H1 (cell line): ENCODE measurements around the gene FUNDC2.

Experiments
- CHD2 ChIP-seq: IDR thresholded peaks from 2 replicates; pipeline ENCODE4 v1.6.1; 2012; ENCODE audit warnings: low read length, improper control_type of control experiment
- CREB1 ChIP-seq: IDR thresholded peaks from 2 replicates; pipeline ENCODE4 v1.6.1; 2012; ENCODE audit warnings: inconsistent platforms
- EGR1 ChIP-seq: IDR thresholded peaks from 2 replicates; pipeline ENCODE4 v1.6.1; 2011; ENCODE audit warnings: low read depth, low read length, borderline replicate concordance
- EZH2 ChIP-seq: fragments of 200-600 bp; sonication (generic); IDR thresholded peaks from 2 replicates; pipeline ENCODE4 v1.7.1; 2012; ENCODE audit warnings: low read depth, mild to moderate bottlenecking, moderate library complexity, low read length, inconsistent platforms; ENCODE audit not compliant: severe bottlenecking
- HDAC2 ChIP-seq, 2 experiments: fragments of 300-600 bp in 1 of 2; sonication (generic) in 1 of 2; IDR thresholded peaks; 2 replicates each; pipeline ENCODE4 v1.6.1; 2011 to 2012; ENCODE audit warnings: low read depth in 2 of 2, low read length in 2 of 2, mild to moderate bottlenecking in 2 of 2, moderate library complexity in 2 of 2, borderline replicate concordance in 1 of 2, inconsistent platforms in 1 of 2
- MAFK ChIP-seq: IDR thresholded peaks from 2 replicates; pipeline ENCODE4 v1.6.1; 2012; ENCODE audit warnings: low read depth, mild to moderate bottlenecking, improper control_type of control experiment, low read length
- NRF1 ChIP-seq: IDR thresholded peaks from 2 replicates; pipeline ENCODE4 v1.6.1; 2011; ENCODE audit warnings: mild to moderate bottlenecking, low read depth, low read length, improper control_type of control experiment
- RAD21 ChIP-seq, 2 experiments: IDR thresholded peaks in 1 of 2; conservative IDR thresholded peaks in 1 of 2; 2 replicates each; pipeline ENCODE4 v1.6.1; 2011; ENCODE audit warnings: low read depth in 2 of 2, low read length in 2 of 2, improper control_type of control experiment in 1 of 2, inconsistent platforms in 1 of 2, mild to moderate bottlenecking in 1 of 2, moderate library complexity in 1 of 2
- SP2 ChIP-seq: IDR thresholded peaks from 2 replicates; pipeline ENCODE4 v1.6.1; 2012; ENCODE audit warnings: mild to moderate bottlenecking, low read length, inconsistent platforms
- SRF ChIP-seq: IDR thresholded peaks from 2 replicates; pipeline ENCODE4 v1.6.1; 2011; ENCODE audit warnings: mild to moderate bottlenecking, low read depth, low read length, moderate library complexity
- TCF12 ChIP-seq: IDR thresholded peaks from 2 replicates; pipeline ENCODE4 v1.6.1; 2011; ENCODE audit warnings: low read depth, mild to moderate bottlenecking, low read length
- YY1 ChIP-seq: IDR thresholded peaks from 2 replicates; pipeline ENCODE4 v1.6.1; 2011; ENCODE audit warnings: low read depth, mild to moderate bottlenecking, low read length
- TF ChIP-seq, protein P1 (sequence below), 3 experiments: IDR thresholded peaks; 1 replicate in 2 of 3; 2 replicates in 1 of 3; pipeline versions ENCODE4 v1.5.1 to v1.6.1; 2011; ENCODE audit warnings: low read length in 3 of 3, mild to moderate bottlenecking in 3 of 3, inconsistent platforms in 2 of 3, low read depth in 1 of 3, moderate library complexity in 1 of 3; ENCODE audit not compliant: insufficient read depth in 1 of 3; ENCODE audit errors: control extremely low read depth in 1 of 3
- TF ChIP-seq, protein P2 (sequence below): IDR thresholded peaks from 2 replicates; pipeline ENCODE4 v1.6.1; 2012; ENCODE audit warnings: inconsistent platforms

DNA sequence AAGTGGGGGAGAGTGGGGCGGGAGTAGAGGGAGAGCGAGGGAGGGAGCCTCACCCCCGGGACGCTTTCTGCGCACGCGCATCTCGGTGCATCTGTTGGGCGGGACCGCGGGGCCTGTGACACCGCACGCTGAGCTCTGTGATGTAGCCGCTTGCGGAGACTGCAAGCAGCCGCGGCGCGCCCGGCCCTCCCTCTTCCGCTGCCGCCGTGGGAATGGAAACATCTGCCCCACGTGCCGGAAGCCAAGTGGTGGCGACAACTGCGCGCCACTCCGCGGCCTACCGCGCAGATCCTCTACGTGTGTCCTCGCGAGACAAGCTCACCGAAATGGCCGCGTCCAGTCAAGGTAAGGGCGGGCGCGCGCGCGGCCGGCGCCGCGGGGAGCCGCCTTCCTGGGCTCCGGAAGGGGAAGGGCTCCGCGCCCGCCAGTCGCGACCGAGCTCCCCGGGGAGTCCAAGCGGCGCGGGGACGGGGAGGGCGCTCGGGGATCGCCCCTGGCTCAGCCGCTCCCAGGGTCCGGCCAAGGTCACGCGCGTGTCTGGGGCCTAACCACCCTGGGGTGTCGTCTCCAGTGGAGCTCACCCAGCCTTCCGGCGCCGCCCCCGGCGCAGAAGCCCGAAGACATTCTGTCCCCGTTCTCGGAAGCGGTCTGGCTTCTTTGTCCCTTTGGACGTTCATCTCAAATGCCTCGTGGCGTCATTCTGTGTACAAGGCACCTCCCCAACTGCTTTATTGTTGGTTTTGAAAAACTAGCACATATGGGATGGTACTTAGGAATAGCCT is at the start of gene FUNDC2:
- TF ChIP-seq, protein P1, sequence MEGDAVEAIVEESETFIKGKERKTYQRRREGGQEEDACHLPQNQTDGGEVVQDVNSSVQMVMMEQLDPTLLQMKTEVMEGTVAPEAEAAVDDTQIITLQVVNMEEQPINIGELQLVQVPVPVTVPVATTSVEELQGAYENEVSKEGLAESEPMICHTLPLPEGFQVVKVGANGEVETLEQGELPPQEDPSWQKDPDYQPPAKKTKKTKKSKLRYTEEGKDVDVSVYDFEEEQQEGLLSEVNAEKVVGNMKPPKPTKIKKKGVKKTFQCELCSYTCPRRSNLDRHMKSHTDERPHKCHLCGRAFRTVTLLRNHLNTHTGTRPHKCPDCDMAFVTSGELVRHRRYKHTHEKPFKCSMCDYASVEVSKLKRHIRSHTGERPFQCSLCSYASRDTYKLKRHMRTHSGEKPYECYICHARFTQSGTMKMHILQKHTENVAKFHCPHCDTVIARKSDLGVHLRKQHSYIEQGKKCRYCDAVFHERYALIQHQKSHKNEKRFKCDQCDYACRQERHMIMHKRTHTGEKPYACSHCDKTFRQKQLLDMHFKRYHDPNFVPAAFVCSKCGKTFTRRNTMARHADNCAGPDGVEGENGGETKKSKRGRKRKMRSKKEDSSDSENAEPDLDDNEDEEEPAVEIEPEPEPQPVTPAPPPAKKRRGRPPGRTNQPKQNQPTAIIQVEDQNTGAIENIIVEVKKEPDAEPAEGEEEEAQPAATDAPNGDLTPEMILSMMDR (IDR thresholded peaks at IDR 0.05; ENCODE audit: control extremely low read depth in 1 of 3, insufficient read depth in 1 of 3, low read depth in 1 of 3, low read length in 3 of 3): no peak
- TF ChIP-seq MAFK (no peak), RAD21 (IDR thresholded peaks at IDR 0.05 in 1 of 2, conservative IDR thresholded peaks at IDR 0.05 in 1 of 2; ENCODE audit: low read depth in 2 of 2, low read length in 2 of 2) (no peak), EZH2 (no peak), YY1 (no peak; the same call in 1 of the 2 replicates), HDAC2 (IDR thresholded peaks at IDR 0.05; ENCODE audit: borderline replicate concordance in 1 of 2, low read depth in 2 of 2, low read length in 2 of 2) (no peak), CREB1 (peak; percentile 84), CHD2 (peak; percentile 72), EGR1 (no peak), NRF1 (peak; percentile 33; the same call in 1 of the 2 replicates), TCF12 (no peak), SRF (no peak), SP2 (no peak)
- TF ChIP-seq, protein P2, sequence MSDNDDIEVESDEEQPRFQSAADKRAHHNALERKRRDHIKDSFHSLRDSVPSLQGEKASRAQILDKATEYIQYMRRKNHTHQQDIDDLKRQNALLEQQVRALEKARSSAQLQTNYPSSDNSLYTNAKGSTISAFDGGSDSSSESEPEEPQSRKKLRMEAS: peak; percentile 63
